Progenitor cell of endocrine pancreas (in vitro differentiated cells): ENCODE data around the gene SFRP4. TPM values are rescaled to one million over a fixed set of nuclear protein-coding genes. Genes with fewer than 3 reads are reported as not detected.

Experiments
- DNase-seq: peaks from one replicate; pipeline ENCODE4 v3.0.0; 2021; ENCODE audit warnings: low spot score; ENCODE audit not compliant: unreplicated experiment
- H3K27ac Mint-ChIP-seq: 2 replicates; pipeline ENCODE4 v1.8.0; 2021; ENCODE audit warnings: mild to moderate bottlenecking, moderate library complexity, mixed read lengths
- H3K27me3 Mint-ChIP-seq: 2 replicates; pipeline ENCODE4 v1.8.0; 2021; ENCODE audit warnings: mixed read lengths
- H3K36me3 Mint-ChIP-seq: 2 replicates; pipeline ENCODE4 v1.8.0; 2022; ENCODE audit warnings: mixed read lengths; ENCODE audit not compliant: insufficient read depth
- H3K4me1 Mint-ChIP-seq: 2 replicates; pipeline ENCODE4 v1.8.0; 2021; ENCODE audit warnings: low read depth, mixed read lengths
- H3K4me3 Mint-ChIP-seq: 2 replicates; pipeline ENCODE4 v1.8.0; 2021; ENCODE audit warnings: low read depth, mild to moderate bottlenecking, moderate library complexity, mixed read lengths
- H3K9me3 Mint-ChIP-seq: 2 replicates; pipeline ENCODE4 v1.8.0; 2021; ENCODE audit warnings: low read depth, mixed read lengths
- total RNA-seq: library from RNA; stranded (reverse); gene quantifications from 2 replicates; pipeline ENCODE4 v1.2.1, GENCODE V29; 2021
- TF ChIP-seq, protein P1 (sequence below): fragments of 200-600 bp; sonication (generic); IDR thresholded peaks from one replicate; pipeline ENCODE4 v1.5.0; 2021; ENCODE audit warnings: antibody characterized with exemption, mild to moderate bottlenecking; ENCODE audit not compliant: unreplicated experiment

SFRP4 gene
- total RNA-seq, 1 donor from 2014 or later = not detected

DNA sequence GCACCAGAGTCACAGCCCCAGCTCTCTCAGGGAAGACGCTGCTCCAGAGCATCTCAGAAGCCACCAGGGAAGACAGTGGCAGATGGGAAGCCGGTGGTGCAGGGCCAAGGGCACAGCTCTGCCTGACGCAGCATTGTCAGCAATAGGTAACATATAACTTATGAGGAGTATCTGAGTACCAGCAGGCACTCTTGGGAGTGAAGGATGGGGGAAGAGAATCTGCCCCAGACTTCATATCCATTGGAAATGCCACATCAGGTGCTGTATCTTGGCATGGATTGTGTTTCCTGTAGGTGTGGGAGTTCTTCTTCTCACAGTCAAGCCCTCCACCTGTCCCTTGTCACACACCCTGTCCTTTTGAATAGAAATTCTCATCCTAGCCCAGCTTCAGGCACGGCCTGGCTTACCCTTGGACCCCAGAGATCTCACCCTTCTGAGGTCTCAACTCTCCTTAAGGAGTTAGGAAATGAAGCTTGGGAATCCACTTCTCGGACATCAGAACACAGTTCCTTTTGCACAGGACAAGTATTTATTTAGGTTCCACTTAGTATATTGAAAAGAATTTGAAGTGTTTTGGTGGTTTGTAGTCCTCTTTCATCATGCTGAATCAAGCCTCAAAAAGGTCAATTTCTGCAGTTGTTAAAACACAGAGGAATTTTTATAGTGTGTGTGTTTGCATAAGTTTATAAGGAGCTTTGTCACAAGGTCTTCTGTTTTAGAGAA is 13.8 kb upstream of the SFRP4 start:
- TF ChIP-seq, protein P1, sequence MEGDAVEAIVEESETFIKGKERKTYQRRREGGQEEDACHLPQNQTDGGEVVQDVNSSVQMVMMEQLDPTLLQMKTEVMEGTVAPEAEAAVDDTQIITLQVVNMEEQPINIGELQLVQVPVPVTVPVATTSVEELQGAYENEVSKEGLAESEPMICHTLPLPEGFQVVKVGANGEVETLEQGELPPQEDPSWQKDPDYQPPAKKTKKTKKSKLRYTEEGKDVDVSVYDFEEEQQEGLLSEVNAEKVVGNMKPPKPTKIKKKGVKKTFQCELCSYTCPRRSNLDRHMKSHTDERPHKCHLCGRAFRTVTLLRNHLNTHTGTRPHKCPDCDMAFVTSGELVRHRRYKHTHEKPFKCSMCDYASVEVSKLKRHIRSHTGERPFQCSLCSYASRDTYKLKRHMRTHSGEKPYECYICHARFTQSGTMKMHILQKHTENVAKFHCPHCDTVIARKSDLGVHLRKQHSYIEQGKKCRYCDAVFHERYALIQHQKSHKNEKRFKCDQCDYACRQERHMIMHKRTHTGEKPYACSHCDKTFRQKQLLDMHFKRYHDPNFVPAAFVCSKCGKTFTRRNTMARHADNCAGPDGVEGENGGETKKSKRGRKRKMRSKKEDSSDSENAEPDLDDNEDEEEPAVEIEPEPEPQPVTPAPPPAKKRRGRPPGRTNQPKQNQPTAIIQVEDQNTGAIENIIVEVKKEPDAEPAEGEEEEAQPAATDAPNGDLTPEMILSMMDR = no peak
- no peak overlapping the region for H3K4me3 Mint-ChIP-seq
- H3K9me3 Mint-ChIP-seq = peaks cover 4% of the 10 kb centered on the region
- DNase-seq = no peak
- H3K27me3 Mint-ChIP-seq = no peaks in the 10 kb centered on the region
- H3K36me3 Mint-ChIP-seq = peaks cover 1% of the 10 kb centered on the region
- no peaks in the 10 kb centered on the region for H3K4me1 Mint-ChIP-seq
- H3K27ac Mint-ChIP-seq = no peak overlapping the region

DNA sequence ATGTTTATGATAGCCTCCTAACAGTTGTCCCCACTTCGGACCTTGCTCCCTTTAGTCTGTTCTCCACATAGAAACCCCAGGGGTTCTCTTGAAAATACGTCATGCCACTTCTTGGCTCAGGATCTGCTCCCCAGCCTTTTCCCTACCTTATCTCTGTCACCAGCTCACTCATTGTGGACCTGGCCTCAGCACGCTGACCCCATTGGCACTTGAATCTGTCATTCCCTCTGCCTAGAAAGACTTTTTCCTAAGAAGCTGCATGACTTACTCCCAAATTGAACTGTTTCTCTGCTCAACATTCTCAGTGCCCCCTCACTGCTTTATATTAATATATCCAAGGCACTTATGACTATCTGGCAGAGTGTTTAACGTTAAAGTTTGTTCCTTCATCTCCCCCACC is 12.3 kb upstream of the SFRP4 start:
- peaks cover 8% of the 10 kb centered on the region for H3K9me3 Mint-ChIP-seq
- no peaks in the 10 kb centered on the region for H3K4me1 Mint-ChIP-seq
- no peak overlapping the region for H3K27ac Mint-ChIP-seq
- DNase-seq = no peak
- TF ChIP-seq, protein P1 = no peak
- peaks cover 1% of the 10 kb centered on the region for H3K36me3 Mint-ChIP-seq
- peaks cover under 1% of the 10 kb centered on the region for H3K27me3 Mint-ChIP-seq
- H3K4me3 Mint-ChIP-seq = no peak overlapping the region

DNA sequence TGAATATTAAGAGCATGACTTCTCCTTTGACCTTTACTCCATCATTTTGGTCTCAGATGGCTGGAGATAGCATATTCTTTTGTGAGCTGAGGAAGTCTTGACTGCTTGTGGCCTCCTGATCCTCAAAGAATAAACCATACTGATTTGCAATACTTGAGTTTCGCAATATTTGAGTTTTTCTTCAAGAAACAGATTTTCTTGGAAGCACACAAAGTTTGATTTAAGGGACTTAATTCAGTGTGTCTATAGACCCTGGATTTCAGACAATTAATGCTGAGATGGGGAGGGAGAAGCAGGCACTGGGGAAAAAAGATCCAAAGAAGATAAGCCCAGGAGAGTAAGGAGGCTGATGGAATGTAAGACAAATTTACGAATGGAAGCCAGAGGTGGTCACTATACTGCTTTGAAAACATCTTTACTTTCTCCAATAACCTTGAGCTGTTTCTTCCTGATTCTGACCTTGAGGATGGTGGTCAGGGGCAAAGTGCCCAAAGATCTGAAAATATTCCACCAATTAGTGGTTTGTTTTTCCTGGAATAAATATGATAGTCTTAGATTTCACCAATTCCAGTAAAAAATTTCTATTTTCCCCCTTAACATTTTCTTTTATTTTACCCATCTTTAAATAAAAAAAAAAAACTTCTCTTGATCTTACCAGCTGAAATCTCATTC is 11.3 kb upstream of the SFRP4 start:
- peaks cover 7% of the 10 kb centered on the region for H3K27me3 Mint-ChIP-seq
- DNase-seq = no peak
- no peaks in the 10 kb centered on the region for H3K4me1 Mint-ChIP-seq
- peaks cover 1% of the 10 kb centered on the region for H3K36me3 Mint-ChIP-seq
- no peak overlapping the region for H3K4me3 Mint-ChIP-seq
- H3K9me3 Mint-ChIP-seq = peaks cover 8% of the 10 kb centered on the region
- TF ChIP-seq, protein P1 = no peak
- no peak overlapping the region for H3K27ac Mint-ChIP-seq

DNA sequence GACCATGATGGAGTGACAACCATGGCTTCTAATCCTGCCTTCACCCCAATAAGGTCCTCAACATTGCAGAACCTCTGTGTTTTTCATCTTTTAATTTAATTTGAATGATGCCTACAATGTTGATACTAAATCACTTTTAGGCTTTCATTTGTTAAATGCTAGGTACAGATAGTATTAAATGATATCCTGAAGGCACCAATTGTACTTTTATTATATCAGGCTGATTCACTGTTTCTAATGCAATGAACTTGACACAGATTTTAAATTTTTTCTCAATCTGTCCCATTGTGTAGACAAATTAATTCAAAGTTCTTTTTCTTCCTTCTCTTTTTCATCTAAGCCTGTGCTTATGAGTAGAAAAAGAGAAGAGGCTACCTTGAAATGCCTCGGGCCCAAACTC is 9.0 kb upstream of the SFRP4 start:
- H3K9me3 Mint-ChIP-seq = peaks cover 8% of the 10 kb centered on the region
- TF ChIP-seq, protein P1 = no peak
- H3K36me3 Mint-ChIP-seq = peaks cover 1% of the 10 kb centered on the region
- H3K27me3 Mint-ChIP-seq = peaks cover 25% of the 10 kb centered on the region
- H3K4me3 Mint-ChIP-seq = no peak overlapping the region
- no peaks in the 10 kb centered on the region for H3K4me1 Mint-ChIP-seq
- no peak for DNase-seq
- H3K27ac Mint-ChIP-seq = no peak overlapping the region

DNA sequence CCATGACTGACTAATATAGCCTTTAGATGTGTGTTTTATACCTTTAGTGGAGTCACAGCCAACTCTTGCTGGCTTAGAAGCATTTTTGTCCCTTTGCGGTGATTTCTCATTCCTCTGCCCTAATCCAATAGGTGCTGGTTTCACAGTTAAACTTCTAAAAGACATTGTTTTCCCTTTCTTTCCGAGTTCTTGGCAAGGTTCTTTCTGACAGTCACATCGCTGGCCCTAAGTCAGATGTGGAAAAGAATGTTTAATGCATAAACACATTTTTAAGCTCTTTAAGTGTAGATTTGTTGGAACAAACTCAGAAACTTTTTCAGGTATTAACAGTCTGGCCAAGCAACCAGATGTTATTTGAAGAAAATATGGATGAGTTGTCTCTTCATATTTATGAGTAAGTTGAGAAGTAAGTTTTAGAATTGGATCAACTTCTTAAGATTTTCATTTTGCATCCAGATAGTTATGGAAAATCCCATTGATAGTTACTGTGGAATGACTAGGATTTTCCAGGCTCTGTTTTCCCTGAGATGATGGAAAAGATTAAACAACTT is 7.9 kb upstream of the SFRP4 start:
- no peak overlapping the region for H3K4me3 Mint-ChIP-seq
- H3K27ac Mint-ChIP-seq = no peak overlapping the region
- peaks cover 8% of the 10 kb centered on the region for H3K9me3 Mint-ChIP-seq
- no peak for DNase-seq
- H3K27me3 Mint-ChIP-seq = peaks cover 36% of the 10 kb centered on the region
- H3K4me1 Mint-ChIP-seq = peaks cover 3% of the 10 kb centered on the region
- H3K36me3 Mint-ChIP-seq = peaks cover 1% of the 10 kb centered on the region
- TF ChIP-seq, protein P1 = no peak
